Measurements from ENCODE around the gene REXO4.

- TF ChIP-seq CTCF (IDR thresholded peaks at IDR 0.05) (peak; percentile 26), EZH2 (IDR thresholded peaks at IDR 0.05) (no peak), EZH2phosphoT487 (IDR thresholded peaks at IDR 0.05) (no peak)
Measured at GRCh38 chr9:133463234-133463863, 45.5 kb upstream of the REXO4 start.

Measured in neural progenitor cell (in vitro differentiated cells).